K562 (cell line): ENCODE measurements around the gene ENPP6. TPM values are rescaled to one million over a fixed set of nuclear protein-coding genes. Genes with fewer than 3 reads are reported as not detected.

Source experiments
- ATAC-seq: fragments of 200-7000 bp; cut with Tn5 transposase; 3 replicates; pipeline ENCODE4 v1.9.1; 2020; ENCODE audit warnings: moderate library complexity
- BruUV-seq: library from RNA; stranded (reverse); fragments of 400-500 nt; replicated peaks from 2 replicates; lab custom pipeline; 2021; lab: Mats Ljungman, UMichigan
- CTCF ChIA-PET: fragments of 300-600 bp; formaldehyde crosslinking; extraction: SDS; loops from one replicate; lab custom pipeline; 2021; ENCODE audit warnings: low intra/inter-chr PET ratio; lab: Yijun Ruan, JAX
- POLR2A ChIA-PET: fragments of 300-600, 350-650 bp; sonication (Branson Sonifier 250); formaldehyde crosslinking; extraction: SDS; loops from one replicate; lab custom pipeline; 2021; ENCODE audit warnings: antibody characterized with exemption, inconsistent platforms; lab: Yijun Ruan, JAX
- DNase-seq, 4 experiments: peaks; one replicate each; pipeline versions ENCODE4 v3.0.0 to v3.0.0-alpha.2; 2011 to 2018; ENCODE audit warnings: low spot score in 3 of 4, mixed read lengths in 3 of 4; ENCODE audit errors: extremely low read depth in 1 of 4
- FAIRE-seq: peaks from 2 replicates; lab custom pipeline; 2011; peaks lifted over from hg19 to GRCh38; lab: Jason Lieb, UNC
- H2AFZ ChIP-seq: 2 replicates; pipeline ENCODE4 v1.6.0; 2011; ENCODE audit warnings: low read depth, low read length, control low read depth, inconsistent platforms
- H3K27ac ChIP-seq: fragments of 200-600 bp; 3 replicates; pipeline ENCODE4 v1.8.0; 2011; ENCODE audit warnings: low read depth, mild to moderate bottlenecking, control low read depth, inconsistent platforms, low read length, moderate library complexity, mixed read lengths; ENCODE audit errors: extremely low read depth
- H3K27me3 ChIP-seq, 2 experiments: fragments of 300-600 bp in 1 of 2; 2 replicates in 1 of 2; 3 replicates in 1 of 2; pipeline versions ENCODE4 v1.6.0 to v1.8.0; 2011; ENCODE audit warnings: inconsistent platforms in 2 of 2, low read length in 2 of 2, mild to moderate bottlenecking in 1 of 2, mixed read lengths in 1 of 2, moderate library complexity in 1 of 2; ENCODE audit not compliant: control insufficient read depth in 2 of 2, insufficient read depth in 2 of 2
- H3K36me3 ChIP-seq: fragments of 300-600 bp; 3 replicates; pipeline ENCODE4 v1.8.0; 2011; ENCODE audit warnings: mild to moderate bottlenecking, low read length, inconsistent platforms; ENCODE audit not compliant: control insufficient read depth, insufficient read depth
- H3K4me1 ChIP-seq, 2 experiments: fragments of 200-600 bp in 1 of 2; replicated peaks in 1 of 2; 2 replicates in 1 of 2; 3 replicates in 1 of 2; pipeline versions ENCODE4 v1.5.1 to v1.8.0; 2011; ENCODE audit warnings: inconsistent platforms in 2 of 2, low read length in 2 of 2, mild to moderate bottlenecking in 1 of 2, mixed read lengths in 1 of 2, moderate library complexity in 1 of 2; ENCODE audit not compliant: control insufficient read depth in 2 of 2, insufficient read depth in 2 of 2
- H3K4me2 ChIP-seq: 2 replicates; pipeline ENCODE4 v1.6.1; 2011; ENCODE audit warnings: low read length, control low read depth, inconsistent platforms, mixed read lengths; ENCODE audit not compliant: insufficient read depth
- H3K4me3 ChIP-seq: fragments of 200-600 bp; sonication (generic), shearing (Covaris generic); 2 replicates; pipeline ENCODE4 v1.5.1; 2016; ENCODE audit warnings: control low read depth, inconsistent platforms
- H3K79me2 ChIP-seq: fragments of 200-600 bp; 3 replicates; pipeline ENCODE4 v1.8.0; 2011; ENCODE audit warnings: low read length, inconsistent platforms; ENCODE audit not compliant: control insufficient read depth, insufficient read depth
- H3K9ac ChIP-seq, 2 experiments: 2 replicates each; pipeline versions ENCODE4 v1.6.0 to v1.6.1; 2011; ENCODE audit warnings: low read depth in 2 of 2, low read length in 2 of 2, control low read depth in 1 of 2, inconsistent platforms in 1 of 2, mild to moderate bottlenecking in 1 of 2, mixed read lengths in 1 of 2; ENCODE audit not compliant: insufficient read depth in 1 of 2
- H3K9me1 ChIP-seq: one replicate; pipeline ENCODE4 v1.6.0; 2011; ENCODE audit warnings: inconsistent platforms, mild to moderate bottlenecking, low read length, moderate library complexity; ENCODE audit not compliant: control insufficient read depth, insufficient read depth
- H3K9me3 ChIP-seq: replicated peaks from 2 replicates; pipeline ENCODE4 v1.5.1; 2011; ENCODE audit warnings: low read depth, low read length, inconsistent platforms; ENCODE audit not compliant: control insufficient read depth, insufficient read depth
- H4K20me1 ChIP-seq: replicated peaks from 2 replicates; pipeline ENCODE4 v1.6.1; 2011; ENCODE audit warnings: low read length, inconsistent platforms, mixed read lengths; ENCODE audit not compliant: control insufficient read depth, insufficient read depth
- BMI1 ChIP-seq: fragments of 150-350 bp; IDR thresholded peaks from 2 replicates; pipeline ENCODE4 v1.6.1; 2014; ENCODE audit warnings: low read length
- CBX1 ChIP-seq: sonication (generic); IDR thresholded peaks from 2 replicates; pipeline ENCODE4 v1.6.1; 2016; ENCODE audit warnings: antibody characterized with exemption, low read depth, mild to moderate bottlenecking
- RBM39 ChIP-seq: fragments of 200-400 bp; formaldehyde crosslinking; optimal IDR thresholded peaks from 2 replicates; pipeline ENCODE3; 2018; ENCODE audit warnings: low read depth, low read length
- TRIM28 ChIP-seq: fragments of 450-650 bp; IDR thresholded peaks from 2 replicates; pipeline ENCODE4 v1.6.1; 2017
- WGBS: fragments of 100-300 bp; shearing (Covaris generic); methylation state at CpG from one replicate; pipeline ENCODE4 v1.1.6; 2016; ENCODE audit warnings: low coverage, mixed read lengths; ENCODE audit not compliant: insufficient coverage; ENCODE audit errors: missing lambda C conversion rate; 5-methylcytosine and 5-hydroxymethylcytosine counted together
- in situ Hi-C: fragments of 300-500 bp; cut with MboI; formaldehyde crosslinking; loops from 4 replicates; pipeline ENCODE4 v1.15.0; 2018; ENCODE audit warnings: inconsistent platforms, mixed read lengths
- intact Hi-C: fragments of 100-400 bp; cut with micrococcal nuclease; formaldehyde crosslinking; loops from 2 replicates; pipeline ENCODE4 v1.14.2; 2022
- polyA plus RNA-seq, 8 experiments: library from polyadenylated mRNA; depleted of rRNA in 4 of 8; stranded (reverse) in 5 of 8; unstranded in 3 of 8; fragments of >200 nt; fragmentation: Nextera tagmentation in 2 of 8; fragmentation: Illumina TruSeq in 1 of 8; extraction: Ambion mirVana in 2 of 8; extraction: Trizol in 1 of 8; gene quantifications; 2 replicates each; pipeline versions ENCODE4 v1.2.1 to v1.2.3, GENCODE V29; 2011 to 2014; ENCODE audit warnings: inconsistent platforms in 1 of 8, missing spikeins in 1 of 8
- total RNA-seq, 7 experiments: library from RNA; depleted of rRNA in 6 of 7; stranded (reverse); fragments of >200 nt in 6 of 7; fragmentation: Illumina TruSeq in 2 of 7; extraction: Trizol in 2 of 7; gene quantifications; 2 replicates each; pipeline versions ENCODE4 v1.2.1 to v1.2.3, GENCODE V29; 2011 to 2021; ENCODE audit warnings: low replicate concordance in 1 of 7
- TF ChIP-seq, protein P1 (sequence below): sonication (generic); formaldehyde crosslinking; IDR thresholded peaks from 2 replicates; pipeline ENCODE4 v1.8.0; 2023; ENCODE audit warnings: missing genetic modification reagents, mild to moderate bottlenecking, borderline replicate concordance
- TF ChIP-seq, protein P2 (sequence below): IDR thresholded peaks from 2 replicates; pipeline ENCODE4 v1.6.1; 2016; ENCODE audit warnings: missing genetic modification characterization, missing compliant biosample characterization

Gene ENPP6
- total and polyA plus RNA-seq, 9 of the 15 experiments (the other 6 are each of a cell fraction or from before 2014, with no cell fraction given): 0.29 TPM; not detected in 8

DNA sequence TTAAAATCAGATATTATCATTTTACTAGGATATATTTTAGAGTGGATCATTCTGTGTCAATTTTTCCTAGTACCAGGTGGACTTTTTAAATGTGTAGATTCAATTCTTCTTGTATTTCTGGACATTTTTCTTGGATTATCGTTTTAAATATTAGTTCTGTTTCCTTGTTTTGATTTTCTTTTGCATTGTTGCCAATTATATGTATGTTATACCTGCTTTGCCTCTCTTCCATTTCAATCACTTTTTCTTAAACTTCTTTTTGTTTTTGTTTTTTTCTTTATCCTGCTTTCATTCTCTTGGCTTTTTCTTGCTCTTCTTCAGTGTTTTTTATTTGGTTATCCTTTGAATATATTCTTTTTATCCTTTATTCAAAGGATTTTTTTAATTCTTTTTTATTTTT lies 171.5 kb downstream of the ENPP6 start:
- 0% methylated on average over 1 of the region's 1 CpG for WGBS
- no peaks in the 10 kb centered on the region for H3K9me1 ChIP-seq
- ATAC-seq (no peak), DNase-seq (no peak), FAIRE-seq (no peak)
- no peaks in the 10 kb centered on the region; a peak in 1 of 5 replicates for H3K27me3 ChIP-seq
- no peaks in the 10 kb centered on the region for H3K79me2 ChIP-seq
- no peak overlapping the region for H3K4me3 ChIP-seq
- no TSS peak for BruUV-seq
- no peaks in the 10 kb centered on the region for H3K9me3 ChIP-seq
- in situ Hi-C loops: no loop called here
- ChIA-PET POLR2A (no interaction called here), CTCF (no interaction called here)
- no peaks in the 10 kb centered on the region for H3K36me3 ChIP-seq
- H3K4me1 ChIP-seq: no peaks in the 10 kb centered on the region
- no peak overlapping the region for H3K4me2 ChIP-seq
- no peak overlapping the region for H3K9ac ChIP-seq
- peak; percentile 53; the same call in 1 of the 2 replicates for TF ChIP-seq TRIM28
- no peak for TF ChIP-seq CBX1
- TF ChIP-seq, protein P1, sequence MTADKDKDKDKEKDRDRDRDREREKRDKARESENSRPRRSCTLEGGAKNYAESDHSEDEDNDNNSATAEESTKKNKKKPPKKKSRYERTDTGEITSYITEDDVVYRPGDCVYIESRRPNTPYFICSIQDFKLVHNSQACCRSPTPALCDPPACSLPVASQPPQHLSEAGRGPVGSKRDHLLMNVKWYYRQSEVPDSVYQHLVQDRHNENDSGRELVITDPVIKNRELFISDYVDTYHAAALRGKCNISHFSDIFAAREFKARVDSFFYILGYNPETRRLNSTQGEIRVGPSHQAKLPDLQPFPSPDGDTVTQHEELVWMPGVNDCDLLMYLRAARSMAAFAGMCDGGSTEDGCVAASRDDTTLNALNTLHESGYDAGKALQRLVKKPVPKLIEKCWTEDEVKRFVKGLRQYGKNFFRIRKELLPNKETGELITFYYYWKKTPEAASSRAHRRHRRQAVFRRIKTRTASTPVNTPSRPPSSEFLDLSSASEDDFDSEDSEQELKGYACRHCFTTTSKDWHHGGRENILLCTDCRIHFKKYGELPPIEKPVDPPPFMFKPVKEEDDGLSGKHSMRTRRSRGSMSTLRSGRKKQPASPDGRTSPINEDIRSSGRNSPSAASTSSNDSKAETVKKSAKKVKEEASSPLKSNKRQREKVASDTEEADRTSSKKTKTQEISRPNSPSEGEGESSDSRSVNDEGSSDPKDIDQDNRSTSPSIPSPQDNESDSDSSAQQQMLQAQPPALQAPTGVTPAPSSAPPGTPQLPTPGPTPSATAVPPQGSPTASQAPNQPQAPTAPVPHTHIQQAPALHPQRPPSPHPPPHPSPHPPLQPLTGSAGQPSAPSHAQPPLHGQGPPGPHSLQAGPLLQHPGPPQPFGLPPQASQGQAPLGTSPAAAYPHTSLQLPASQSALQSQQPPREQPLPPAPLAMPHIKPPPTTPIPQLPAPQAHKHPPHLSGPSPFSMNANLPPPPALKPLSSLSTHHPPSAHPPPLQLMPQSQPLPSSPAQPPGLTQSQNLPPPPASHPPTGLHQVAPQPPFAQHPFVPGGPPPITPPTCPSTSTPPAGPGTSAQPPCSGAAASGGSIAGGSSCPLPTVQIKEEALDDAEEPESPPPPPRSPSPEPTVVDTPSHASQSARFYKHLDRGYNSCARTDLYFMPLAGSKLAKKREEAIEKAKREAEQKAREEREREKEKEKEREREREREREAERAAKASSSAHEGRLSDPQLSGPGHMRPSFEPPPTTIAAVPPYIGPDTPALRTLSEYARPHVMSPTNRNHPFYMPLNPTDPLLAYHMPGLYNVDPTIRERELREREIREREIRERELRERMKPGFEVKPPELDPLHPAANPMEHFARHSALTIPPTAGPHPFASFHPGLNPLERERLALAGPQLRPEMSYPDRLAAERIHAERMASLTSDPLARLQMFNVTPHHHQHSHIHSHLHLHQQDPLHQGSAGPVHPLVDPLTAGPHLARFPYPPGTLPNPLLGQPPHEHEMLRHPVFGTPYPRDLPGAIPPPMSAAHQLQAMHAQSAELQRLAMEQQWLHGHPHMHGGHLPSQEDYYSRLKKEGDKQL: no peak
- TF ChIP-seq BMI1: no peak
- TF ChIP-seq, protein P2, sequence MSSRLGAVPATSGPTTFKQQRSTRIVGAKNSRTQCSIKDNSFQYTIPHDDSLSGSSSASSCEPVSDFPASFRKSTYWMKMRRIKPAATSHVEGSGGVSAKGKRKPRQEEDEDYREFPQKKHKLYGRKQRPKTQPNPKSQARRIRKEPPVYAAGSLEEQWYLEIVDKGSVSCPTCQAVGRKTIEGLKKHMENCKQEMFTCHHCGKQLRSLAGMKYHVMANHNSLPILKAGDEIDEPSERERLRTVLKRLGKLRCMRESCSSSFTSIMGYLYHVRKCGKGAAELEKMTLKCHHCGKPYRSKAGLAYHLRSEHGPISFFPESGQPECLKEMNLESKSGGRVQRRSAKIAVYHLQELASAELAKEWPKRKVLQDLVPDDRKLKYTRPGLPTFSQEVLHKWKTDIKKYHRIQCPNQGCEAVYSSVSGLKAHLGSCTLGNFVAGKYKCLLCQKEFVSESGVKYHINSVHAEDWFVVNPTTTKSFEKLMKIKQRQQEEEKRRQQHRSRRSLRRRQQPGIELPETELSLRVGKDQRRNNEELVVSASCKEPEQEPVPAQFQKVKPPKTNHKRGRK (tag): peak; percentile 48
- no peak for TF ChIP-seq RBM39
- intact Hi-C loops: no loop called here
- no peak overlapping the region for H3K27ac ChIP-seq
- H4K20me1 ChIP-seq: no peaks in the 10 kb centered on the region
- no peak overlapping the region for H2AFZ ChIP-seq
